ENCODE data around the gene RAP1GAP. TPM values are rescaled to one million over a fixed set of nuclear protein-coding genes. Genes with fewer than 3 reads are reported as not detected.

The RAP1GAP gene
- total and polyA plus RNA-seq, 9 of the 15 experiments (the other 6 are each of a cell fraction or from before 2014, with no cell fraction given) = 0.29 to 30.2 (median 19.2) TPM

- peak; percentile 72 for TF ChIP-seq SMAD4 (CRISPR knock-in tag; conservative IDR thresholded peaks at IDR 0.05)
- TF ChIP-seq NFATC3 (IDR thresholded peaks at IDR 0.05) = no peak
- no peak for TF ChIP-seq ZBTB7A (IDR thresholded peaks at IDR 0.05; ENCODE audit: borderline replicate concordance, control insufficient read depth, low read depth, low read length)
- TF ChIP-seq ARID1B (IDR thresholded peaks at IDR 0.05) = peak; percentile 85
- peak; percentile 84 for TF ChIP-seq DPF2 (IDR thresholded peaks at IDR 0.05)
- TF ChIP-seq RAD21 (CRISPR knock-in tag; conservative IDR thresholded peaks at IDR 0.05 in 1 of 2, IDR thresholded peaks at IDR 0.05 in 1 of 2) = no peak
- TF ChIP-seq SRSF3 (IDR thresholded peaks at IDR 0.05; ENCODE audit: insufficient read depth, low read length) = no peak
- TF ChIP-seq TEAD1 (CRISPR knock-in tag; IDR thresholded peaks at IDR 0.05) = 0 out of 4 replicates have a peak, but pooled peaks of 1 of the 2 experiments have one; percentile 31
- TF ChIP-seq THRB (CRISPR knock-in tag; conservative IDR thresholded peaks at IDR 0.05) = no peak
- peak; percentile 80 for TF ChIP-seq FOXM1 (IDR thresholded peaks at IDR 0.05; ENCODE audit: low read depth)
- TF ChIP-seq FOXM1 (CRISPR knock-in tag; IDR thresholded peaks at IDR 0.05; ENCODE audit: low read depth) = no peak
- TF ChIP-seq POLR2A (conservative IDR thresholded peaks at IDR 0.05) = peak; percentile 11; the same call in 1 of the 2 replicates
- TF ChIP-seq NFRKB (IDR thresholded peaks at IDR 0.05; ENCODE audit: low read depth) = 0 out of 2 replicates have a peak, but pooled peaks have one; percentile 61
- TF ChIP-seq JUND (IDR thresholded peaks at IDR 0.05; ENCODE audit: borderline replicate concordance, low read depth, low read length) = peak; percentile 97
- TF ChIP-seq JUND (tag; IDR thresholded peaks at IDR 0.05; ENCODE audit: borderline replicate concordance, low read depth, low read length) = peak; percentile 96
- no peak for TF ChIP-seq RBBP5 (IDR thresholded peaks at IDR 0.05; ENCODE audit: borderline replicate concordance, insufficient read depth, low read length, poor library complexity, severe bottlenecking)
- TF ChIP-seq U2AF2 (optimal IDR thresholded peaks at IDR 0.05; ENCODE audit: low read depth, low read length) = no peak
- 0 out of 2 replicates have a peak, but pooled peaks have one; percentile 20 for TF ChIP-seq TEAD2 (tag; IDR thresholded peaks at IDR 0.05)
- peak; percentile 79 for TF ChIP-seq GATAD2B (IDR thresholded peaks at IDR 0.05; ENCODE audit: borderline replicate concordance)
- TF ChIP-seq MBD2 (IDR thresholded peaks at IDR 0.05; ENCODE audit: borderline replicate concordance, low read depth) = no peak
- TF ChIP-seq ZNF584 (CRISPR knock-in tag; IDR thresholded peaks at IDR 0.05; ENCODE audit: low read depth) = peak; percentile 85
- TF ChIP-seq KLF16 (IDR thresholded peaks at IDR 0.05) = peak; percentile 75; the same call in 1 of the 2 replicates
- peak; percentile 39; the same call in 1 of the 2 replicates for TF ChIP-seq DMBX1 (CRISPR knock-in tag; IDR thresholded peaks at IDR 0.05; ENCODE audit: borderline replicate concordance)
- peak; percentile 49 to 84; a peak in 2 of 4 replicates for TF ChIP-seq TRIM24 (IDR thresholded peaks at IDR 0.05)
- TF ChIP-seq MNT (conservative IDR thresholded peaks at IDR 0.05) = peak in 1 of 2 experiments; percentile 13; a peak in 1 of 4 replicates
- peak; percentile 76 for TF ChIP-seq C11orf30 (IDR thresholded peaks at IDR 0.05; ENCODE audit: low read depth)
- peak; percentile 70; the same call in 1 of the 2 replicates for TF ChIP-seq STAT5A (IDR thresholded peaks at IDR 0.05; ENCODE audit: borderline replicate concordance, low read length)
Measured at GRCh38 chr1:21687081-21687529, 17.9 kb upstream of the RAP1GAP start (continued).

Data from K562 (cell line).